DND-41 (cell line): ENCODE results near the gene ZGPAT.

Experiments
- ATAC-seq: fragments of 200-7000 bp; cut with Tn5 transposase; 3 replicates; pipeline ENCODE4 v1.9.1; 2021; ENCODE audit warnings: low read depth; ENCODE audit not compliant: insufficient read depth
- DNase-seq: peaks from one replicate; pipeline ENCODE4 v3.0.0-alpha.2; 2020
- H2AFZ ChIP-seq: 2 replicates; pipeline ENCODE4 v1.6.0; 2012; ENCODE audit warnings: low read depth, low read length
- H3K27ac ChIP-seq: 2 replicates; pipeline ENCODE4 v1.5.1; 2012; ENCODE audit warnings: low read length, inconsistent platforms
- H3K27me3 ChIP-seq: fragments of 200-600 bp; sonication (generic); 2 replicates; pipeline ENCODE4 v1.6.0; 2012; ENCODE audit warnings: low read length, mild to moderate bottlenecking, inconsistent platforms; ENCODE audit not compliant: insufficient read depth, poor library complexity
- H3K36me3 ChIP-seq: 2 replicates; pipeline ENCODE4 v1.5.1; 2012; ENCODE audit warnings: low read length, inconsistent platforms; ENCODE audit not compliant: insufficient read depth
- H3K4me1 ChIP-seq: 2 replicates; pipeline ENCODE4 v1.5.1; 2012; ENCODE audit warnings: mild to moderate bottlenecking, low read length; ENCODE audit not compliant: insufficient read depth
- H3K4me2 ChIP-seq: 2 replicates; pipeline ENCODE4 v1.6.0; 2012; ENCODE audit warnings: mild to moderate bottlenecking, moderate library complexity, low read length, inconsistent platforms; ENCODE audit not compliant: insufficient read depth
- H3K4me3 ChIP-seq, 2 experiments: fragments of 200-600 bp in 1 of 2; shearing (Covaris generic) in 1 of 2; 2 replicates each; pipeline ENCODE4 v1.5.1; 2012 to 2016; ENCODE audit warnings: inconsistent platforms in 2 of 2, low read length in 2 of 2, mild to moderate bottlenecking in 2 of 2, low read depth in 1 of 2, moderate library complexity in 1 of 2
- H3K79me2 ChIP-seq: 2 replicates; pipeline ENCODE4 v1.6.0; 2012; ENCODE audit warnings: low read length, inconsistent platforms; ENCODE audit not compliant: insufficient read depth
- H3K9ac ChIP-seq: 2 replicates; pipeline ENCODE4 v1.6.0; 2012; ENCODE audit warnings: low read depth, mild to moderate bottlenecking, inconsistent platforms, low read length, moderate library complexity
- H3K9me3 ChIP-seq: 2 replicates; pipeline ENCODE4 v1.5.1; 2012; ENCODE audit warnings: low read length, moderate library complexity, mild to moderate bottlenecking, inconsistent platforms; ENCODE audit not compliant: insufficient read depth, severe bottlenecking
- H4K20me1 ChIP-seq: 2 replicates; pipeline ENCODE4 v1.6.0; 2012; ENCODE audit warnings: low read length; ENCODE audit not compliant: insufficient read depth
- CTCF ChIP-seq: IDR thresholded peaks from 2 replicates; pipeline ENCODE4 v1.5.1; 2012; ENCODE audit warnings: borderline replicate concordance, low read length, moderate library complexity, mild to moderate bottlenecking; ENCODE audit not compliant: poor library complexity, severe bottlenecking; ENCODE audit errors: extremely low read depth
- EZH2 ChIP-seq: IDR thresholded peaks from 3 replicates; pipeline ENCODE4 v1.6.1; 2012; ENCODE audit warnings: borderline replicate concordance, low read depth, mild to moderate bottlenecking, moderate library complexity, low read length, inconsistent platforms; ENCODE audit not compliant: severe bottlenecking

Gene ZGPAT

GRCh38 chr20:63756648-63756991 lies 48.8 kb downstream of the ZGPAT start:
- no peak overlapping the region for H3K27ac ChIP-seq
- H3K36me3 ChIP-seq = no peaks in the 10 kb centered on the region
- no peak overlapping the region for H3K4me2 ChIP-seq
- no peaks in the 10 kb centered on the region for H3K27me3 ChIP-seq
- ATAC-seq = peak; percentile 75
- H3K4me3 ChIP-seq = no peak overlapping the region
- H4K20me1 ChIP-seq = no peaks in the 10 kb centered on the region
- H3K4me1 ChIP-seq = no peaks in the 10 kb centered on the region
- H3K79me2 ChIP-seq = no peaks in the 10 kb centered on the region
- TF ChIP-seq CTCF = no peak
- no peak for TF ChIP-seq EZH2
- DNase-seq = peak; percentile 39
- no peaks in the 10 kb centered on the region for H3K9me3 ChIP-seq
- no peak overlapping the region for H2AFZ ChIP-seq
- H3K9ac ChIP-seq = no peak overlapping the region

GRCh38 chr20:63758152-63758551 lies 50.3 kb downstream of the ZGPAT start:
- no peak overlapping the region for H3K9ac ChIP-seq
- H4K20me1 ChIP-seq = no peaks in the 10 kb centered on the region
- H3K9me3 ChIP-seq = no peaks in the 10 kb centered on the region
- H3K4me1 ChIP-seq = no peaks in the 10 kb centered on the region
- no peaks in the 10 kb centered on the region for H3K79me2 ChIP-seq
- no peaks in the 10 kb centered on the region for H3K36me3 ChIP-seq
- H3K27ac ChIP-seq = no peak overlapping the region
- H3K4me3 ChIP-seq = no peak overlapping the region
- TF ChIP-seq CTCF = no peak
- no peak for TF ChIP-seq EZH2
- ATAC-seq = no peak
- no peak overlapping the region for H2AFZ ChIP-seq
- no peak overlapping the region for H3K4me2 ChIP-seq
- DNase-seq = no peak
- H3K27me3 ChIP-seq = no peaks in the 10 kb centered on the region

GRCh38 chr20:63759377-63759901 lies 51.6 kb downstream of the ZGPAT start:
- H3K4me3 ChIP-seq = no peak overlapping the region
- H3K4me1 ChIP-seq = no peaks in the 10 kb centered on the region
- H3K79me2 ChIP-seq = no peaks in the 10 kb centered on the region
- TF ChIP-seq EZH2 (no peak), CTCF (no peak)
- no peaks in the 10 kb centered on the region for H3K27me3 ChIP-seq
- H3K9me3 ChIP-seq = no peaks in the 10 kb centered on the region
- ATAC-seq = no peak
- no peak overlapping the region for H3K4me2 ChIP-seq
- no peak overlapping the region for H2AFZ ChIP-seq
- H3K27ac ChIP-seq = no peak overlapping the region
- no peaks in the 10 kb centered on the region for H4K20me1 ChIP-seq
- H3K9ac ChIP-seq = no peak overlapping the region
- H3K36me3 ChIP-seq = no peaks in the 10 kb centered on the region
- DNase-seq = no peak
